GM23338 (cell line): ENCODE measurements around the gene KLRG1. TPM values are rescaled to one million over a fixed set of nuclear protein-coding genes. Genes with fewer than 3 reads are reported as not detected.

Experiments
- ATAC-seq: fragments of 200-7000 bp; cut with Tn5 transposase; 3 replicates; pipeline ENCODE4 v1.9.1; 2020
- DNase-seq: peaks from one replicate; pipeline ENCODE4 v3.0.0-alpha.2; 2015; ENCODE audit warnings: low spot score
- H2AFZ ChIP-seq: fragments of 200-600 bp; sonication (generic); 2 replicates; pipeline ENCODE4 v1.8.0; 2016; ENCODE audit warnings: antibody characterized with exemption, mild to moderate bottlenecking, moderate library complexity
- H3F3A ChIP-seq: fragments of 200-600 bp; sonication (generic); replicated peaks from 2 replicates; pipeline ENCODE4 v1.8.0; 2017; ENCODE audit warnings: antibody characterized with exemption, mixed run types, low read depth
- H3K27ac ChIP-seq: fragments of 200-600 bp; sonication (generic); 2 replicates; pipeline ENCODE4 v1.6.1; 2016; ENCODE audit warnings: low read depth
- H3K27me3 ChIP-seq: fragments of 200-600 bp; sonication (generic); 2 replicates; pipeline ENCODE4 v1.8.0; 2016; ENCODE audit warnings: mild to moderate bottlenecking, mixed run types, moderate library complexity; ENCODE audit not compliant: insufficient read depth
- H3K36me3 ChIP-seq: fragments of 200-600 bp; sonication (generic); 2 replicates; pipeline ENCODE4 v1.8.0; 2016; ENCODE audit warnings: mild to moderate bottlenecking; ENCODE audit not compliant: insufficient read depth
- H3K4me1 ChIP-seq: fragments of 200-600 bp; sonication (generic); 2 replicates; pipeline ENCODE4 v1.8.0; 2016; ENCODE audit warnings: mild to moderate bottlenecking, moderate library complexity; ENCODE audit not compliant: insufficient read depth
- H3K4me2 ChIP-seq: fragments of 200-600 bp; sonication (generic); 2 replicates; pipeline ENCODE4 v1.7.1; 2017; ENCODE audit warnings: mixed run types
- H3K4me3 ChIP-seq: fragments of 200-600 bp; sonication (generic); 2 replicates; pipeline ENCODE4 v1.6.1; 2016; ENCODE audit warnings: mixed run types
- H3K79me2 ChIP-seq: fragments of 200-600 bp; sonication (generic); replicated peaks from 2 replicates; pipeline ENCODE4 v1.8.0; 2017; ENCODE audit warnings: mild to moderate bottlenecking; ENCODE audit not compliant: insufficient read depth
- H3K9me2 ChIP-seq: fragments of 200-600 bp; sonication (generic); 2 replicates; pipeline ENCODE4 v1.8.0; 2017; ENCODE audit not compliant: insufficient read depth
- H4K20me1 ChIP-seq: fragments of 200-600 bp; sonication (generic); replicated peaks from 2 replicates; pipeline ENCODE4 v1.8.0; 2017; ENCODE audit warnings: mild to moderate bottlenecking; ENCODE audit not compliant: insufficient read depth
- H3K27ac Mint-ChIP-seq: 2 replicates; pipeline ENCODE4 v1.8.0; 2020; ENCODE audit warnings: inconsistent platforms, mild to moderate bottlenecking, moderate library complexity, mixed read lengths
- H3K27me3 Mint-ChIP-seq: 3 replicates; pipeline ENCODE4 v1.8.0; 2022; ENCODE audit warnings: low read depth, mild to moderate bottlenecking, moderate library complexity, mixed read lengths, inconsistent platforms; ENCODE audit not compliant: insufficient read depth, poor library complexity
- H3K36me3 Mint-ChIP-seq: 3 replicates; pipeline ENCODE4 v1.8.0; 2021; ENCODE audit warnings: low read depth, mild to moderate bottlenecking, inconsistent platforms, moderate library complexity, mixed read lengths
- H3K4me1 Mint-ChIP-seq: 3 replicates; pipeline ENCODE4 v1.8.0; 2020; ENCODE audit warnings: mild to moderate bottlenecking, inconsistent platforms, mixed read lengths
- H3K4me3 Mint-ChIP-seq: 3 replicates; pipeline ENCODE4 v1.8.0; 2021; ENCODE audit warnings: moderate library complexity, mild to moderate bottlenecking, inconsistent platforms, mixed read lengths
- H3K9me3 Mint-ChIP-seq: 3 replicates; pipeline ENCODE4 v1.8.0; 2020; ENCODE audit warnings: moderate library complexity, mild to moderate bottlenecking, inconsistent platforms, mixed read lengths
- CTCF ChIP-seq, 2 experiments: fragments of 200-600 bp in 1 of 2; sonication (generic) in 1 of 2; conservative IDR thresholded peaks; 2 replicates each; pipeline versions ENCODE4 v1.5.1 to v1.6.1; 2016 to 2017; ENCODE audit warnings: antibody characterized with exemption in 2 of 2, low read depth in 2 of 2, mild to moderate bottlenecking in 2 of 2, moderate library complexity in 1 of 2
- JUNB ChIP-seq: IDR thresholded peaks from one replicate; pipeline ENCODE4 v1.6.1; 2016; ENCODE audit warnings: antibody characterized with exemption; ENCODE audit not compliant: unreplicated experiment
- NANOG ChIP-seq: IDR thresholded peaks from 2 replicates; pipeline ENCODE4 v1.6.1; 2016; ENCODE audit warnings: antibody characterized with exemption, borderline replicate concordance
- STAT1 ChIP-seq: IDR thresholded peaks from one replicate; pipeline ENCODE4 v1.6.1; 2016; ENCODE audit warnings: antibody characterized with exemption; ENCODE audit not compliant: unreplicated experiment
- ZNF331 ChIP-seq: fragments of 250-450 bp; sonication (Bioruptor Pico); IDR thresholded peaks from 2 replicates; pipeline ENCODE4 v1.5.0; 2020; ENCODE audit warnings: low read depth, mild to moderate bottlenecking, moderate library complexity
- ZNF462 ChIP-seq: fragments of 250-450 bp; sonication (Bioruptor Pico); IDR thresholded peaks from 2 replicates; pipeline ENCODE4 v1.5.0; 2020; ENCODE audit warnings: mild to moderate bottlenecking, moderate library complexity
- polyA plus RNA-seq: library from polyadenylated mRNA; unstranded; fragments of >200 nt; fragmentation: Nextera tagmentation; extraction: Ambion mirVana; gene quantifications from 2 replicates; pipeline ENCODE4 v1.2.1, GENCODE V29; 2016
- total RNA-seq: library from RNA; depleted of rRNA; stranded (reverse); fragments of >200 nt; shearing (Covaris generic); gene quantifications from 2 replicates; pipeline ENCODE4 v1.2.3, GENCODE V29; 2014

Gene KLRG1
- total and polyA plus RNA-seq, 2 experiments from 2014 or later, result 5.1 to 7.9 TPM

- no peak for TF ChIP-seq ZNF462 (CRISPR knock-in tag)
- TF ChIP-seq STAT1, result no peak
- TF ChIP-seq JUNB, result no peak
- no peak for TF ChIP-seq CTCF (conservative IDR thresholded peaks at IDR 0.05; ENCODE audit: low read depth in 2 of 2)
- TF ChIP-seq ZNF331, result no peak
- no peak for TF ChIP-seq NANOG
Observed at GRCh38 chr12:8953773-8954402, 35.5 kb upstream of the KLRG1 start (continued).

GRCh38 chr12:8956073-8956472 is 33.3 kb upstream of the KLRG1 start:
- peaks cover 75% of the 10 kb centered on the region for H3K36me3 Mint-ChIP-seq

More at GRCh38 chr12:8956073-8956472, 33.3 kb upstream of the KLRG1 start:
- ATAC-seq, result no peak
- Histone ChIP-seq H3F3A (peaks cover 3% of the 10 kb centered on the region; the same call in 1 of the 2 replicates), H3K79me2 (peaks cover 2% of the 10 kb centered on the region; the same call in 1 of the 2 replicates), H2AFZ (no peak overlapping the region), H3K4me1 (no peaks in the 10 kb centered on the region), H3K36me3 (peaks cover 25% of the 10 kb centered on the region; the same call in 1 of the 2 replicates), H3K27ac (no peak overlapping the region), H3K9me2 (no peaks in the 10 kb centered on the region), H3K4me2 (no peak overlapping the region), H3K27me3 (no peaks in the 10 kb centered on the region), H4K20me1 (no peaks in the 10 kb centered on the region), H3K4me3 (no peak overlapping the region)
- H3K9me3 Mint-ChIP-seq, result peaks cover 56% of the 10 kb centered on the region
- no peak for TF ChIP-seq JUNB
- no peak for TF ChIP-seq NANOG
- no peak overlapping the region for H3K27ac Mint-ChIP-seq
- DNase-seq, result no peak
- no peaks in the 10 kb centered on the region for H3K27me3 Mint-ChIP-seq
- H3K4me1 Mint-ChIP-seq, result no peaks in the 10 kb centered on the region
- no peak overlapping the region for H3K4me3 Mint-ChIP-seq
